GM12891 (cell line): ENCODE results near the gene NCF2.

Experiments used
- DNase-seq: peaks from one replicate; pipeline ENCODE4 v3.0.0; 2011; ENCODE audit warnings: low spot score; ENCODE audit not compliant: insufficient read length
- FAIRE-seq: peaks from 2 replicates; lab custom pipeline; 2011; peaks lifted over from hg19 to GRCh38; lab: Jason Lieb, UNC
- PAX5 ChIP-seq: IDR thresholded peaks from 2 replicates; pipeline ENCODE4 v1.6.1; 2011; ENCODE audit warnings: low read length, moderate library complexity, mild to moderate bottlenecking; ENCODE audit not compliant: insufficient read depth, severe bottlenecking
- POLR2A ChIP-seq: IDR thresholded peaks from 2 replicates; pipeline ENCODE4 v1.6.1; 2011; ENCODE audit warnings: low read depth, low read length, control low read depth
- POLR2AphosphoS5 ChIP-seq: IDR thresholded peaks from 2 replicates; pipeline ENCODE4 v1.6.1; 2011; ENCODE audit warnings: low read depth, low read length, control low read depth
- POU2F2 ChIP-seq: IDR thresholded peaks from 2 replicates; pipeline ENCODE4 v1.6.1; 2011; ENCODE audit warnings: low read depth, mild to moderate bottlenecking, control low read depth, low read length, moderate library complexity
- SPI1 ChIP-seq: IDR thresholded peaks from 2 replicates; pipeline ENCODE4 v1.6.1; 2011; ENCODE audit warnings: low read depth, low read length, control low read depth
- TAF1 ChIP-seq: IDR thresholded peaks from 2 replicates; pipeline ENCODE4 v1.6.1; 2011; ENCODE audit warnings: low read depth, low read length, control low read depth

Gene NCF2

DNA sequence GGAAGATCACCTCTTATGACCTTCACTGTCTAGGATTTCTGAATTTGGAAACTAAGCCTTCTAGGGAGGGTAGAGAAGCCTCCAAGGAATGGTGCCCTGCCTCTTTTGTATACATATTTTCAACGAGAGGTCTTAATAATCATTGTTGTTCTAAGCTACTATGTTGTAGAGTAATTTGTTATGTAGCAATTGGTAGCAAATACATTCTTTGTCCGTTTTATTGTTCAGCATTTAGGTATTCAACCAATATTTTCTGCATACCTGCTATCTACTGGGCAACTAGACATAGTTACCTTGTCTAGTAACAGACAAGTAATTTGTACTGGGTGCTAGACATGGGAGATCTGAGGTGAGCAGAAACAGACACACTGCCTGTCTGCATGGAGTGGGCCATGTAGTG is 20.8 kb upstream of the NCF2 start:
- FAIRE-seq: no peak
- TF ChIP-seq PAX5: no peak
- no peak for DNase-seq

DNA sequence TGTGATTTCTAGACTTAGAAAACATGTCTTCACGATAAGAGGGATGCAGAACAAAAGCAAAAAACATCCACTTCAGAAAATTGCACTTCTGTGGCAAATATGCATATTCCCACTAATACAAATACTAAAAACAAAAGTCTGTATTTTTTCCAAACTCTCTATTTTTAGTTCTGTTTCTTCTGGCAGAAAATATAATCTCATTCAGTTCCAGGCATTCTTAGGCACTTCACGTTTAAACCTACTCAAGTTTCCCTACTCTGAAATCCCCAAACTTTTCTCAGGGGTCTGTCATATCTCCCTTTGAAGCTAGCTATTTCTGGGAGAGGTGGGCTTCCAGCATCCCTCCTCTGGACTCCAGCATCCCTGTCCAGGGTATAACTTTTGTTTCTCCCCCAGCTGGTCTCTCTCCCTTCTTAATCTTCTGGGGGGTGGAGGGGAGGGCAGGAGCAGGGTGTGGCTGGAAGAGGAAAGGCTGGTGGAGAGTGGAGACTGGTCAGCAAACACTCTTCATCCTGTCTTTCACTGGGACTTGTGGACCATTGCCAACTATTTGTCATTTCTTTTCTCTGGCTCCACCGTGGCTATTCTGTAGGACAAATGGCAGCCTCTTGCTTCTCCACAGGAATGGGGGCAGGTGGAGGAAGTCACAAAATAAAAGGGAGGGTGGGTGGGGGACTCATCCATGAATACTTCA is 19.6 kb upstream of the NCF2 start:
- DNase-seq (no peak), FAIRE-seq (no peak)
- TF ChIP-seq TAF1: no peak
- no peak for TF ChIP-seq PAX5
- no peak for TF ChIP-seq POLR2AphosphoS5
- no peak for TF ChIP-seq SPI1
- TF ChIP-seq POLR2A: no peak
- TF ChIP-seq POU2F2: no peak

DNA sequence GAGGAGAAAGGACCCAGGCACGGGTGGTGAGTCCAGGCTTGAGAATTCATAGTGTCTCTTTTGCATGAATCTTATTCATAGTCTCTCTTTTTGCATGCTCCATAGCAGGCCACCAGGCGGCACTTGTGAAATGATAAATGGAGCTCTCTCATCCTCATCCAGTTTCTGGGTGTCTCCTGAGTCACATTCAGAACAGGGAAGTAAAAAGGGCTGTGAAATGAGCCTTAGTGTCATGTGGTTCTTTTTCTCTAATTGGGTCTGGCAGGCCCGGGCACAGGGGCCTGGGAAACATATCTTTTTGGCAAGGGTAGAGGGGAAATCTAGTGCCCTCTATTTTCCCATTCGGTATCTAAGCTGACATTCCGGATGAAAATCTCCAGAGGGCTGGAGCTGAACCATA is 19.1 kb upstream of the NCF2 start:
- TF ChIP-seq TAF1: no peak
- TF ChIP-seq SPI1: no peak
- no peak for TF ChIP-seq POU2F2
- TF ChIP-seq PAX5: no peak
- no peak for FAIRE-seq

DNA sequence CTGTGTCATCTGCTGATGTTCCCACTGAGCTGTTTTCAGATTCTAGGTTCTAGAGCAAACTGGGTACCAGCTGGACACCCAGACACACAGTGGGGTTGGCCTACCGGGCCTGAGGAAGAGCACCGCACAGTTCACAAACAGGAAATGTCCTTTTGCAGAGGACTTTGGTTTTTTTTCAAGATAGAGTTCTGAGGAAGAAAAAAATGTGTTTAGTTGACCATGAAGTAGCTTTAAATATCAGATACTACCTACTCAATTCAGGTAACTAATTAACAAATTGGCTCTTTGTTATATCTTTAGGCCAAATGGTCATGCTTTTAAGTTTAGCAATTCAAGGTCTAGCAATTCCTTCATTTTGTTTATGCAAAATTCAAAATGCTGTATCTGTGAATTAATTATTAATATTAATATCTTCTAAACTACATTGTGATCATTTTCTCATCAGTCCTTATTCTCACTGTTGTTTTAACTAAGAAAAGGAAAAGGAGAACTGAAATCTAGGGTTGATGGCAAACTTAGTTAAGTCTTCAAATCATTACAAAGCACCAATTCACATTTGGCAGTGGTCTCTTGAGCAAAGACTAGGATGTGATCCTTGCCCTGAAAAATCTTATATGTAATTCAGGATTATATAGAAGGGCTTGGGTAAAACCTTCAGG is 17.2 kb upstream of the NCF2 start:
- FAIRE-seq (no peak), DNase-seq (no peak)
- TF ChIP-seq POLR2A (no peak), SPI1 (peak; percentile 88), POLR2AphosphoS5 (no peak)

More for the DNA sequence above, 19.1 kb upstream of the NCF2 start:
- no peak for DNase-seq

DNA sequence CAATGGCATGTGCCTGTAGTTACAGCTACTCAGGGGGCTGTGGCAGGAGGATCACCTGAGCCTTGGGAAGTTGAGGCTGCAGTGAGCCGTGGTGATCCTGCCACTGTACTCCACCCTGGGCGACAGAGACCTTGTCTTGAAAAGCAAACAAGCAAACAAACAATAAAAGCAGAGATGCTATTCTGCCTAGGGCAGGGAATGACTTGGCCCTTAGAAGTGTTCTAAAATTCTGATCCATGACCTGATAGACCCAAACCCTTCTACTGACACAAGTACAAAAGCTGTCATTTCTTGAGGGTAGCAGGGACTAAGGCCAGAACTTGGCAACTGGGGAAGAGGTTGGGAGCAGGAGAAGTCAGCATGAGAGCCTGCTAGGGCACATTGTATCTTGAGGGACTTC is 15.6 kb upstream of the NCF2 start:
- TF ChIP-seq PAX5 (no peak), POLR2AphosphoS5 (no peak), POLR2A (no peak), TAF1 (no peak), SPI1 (no peak), POU2F2 (no peak)
- FAIRE-seq: no peak
- DNase-seq: no peak

DNA sequence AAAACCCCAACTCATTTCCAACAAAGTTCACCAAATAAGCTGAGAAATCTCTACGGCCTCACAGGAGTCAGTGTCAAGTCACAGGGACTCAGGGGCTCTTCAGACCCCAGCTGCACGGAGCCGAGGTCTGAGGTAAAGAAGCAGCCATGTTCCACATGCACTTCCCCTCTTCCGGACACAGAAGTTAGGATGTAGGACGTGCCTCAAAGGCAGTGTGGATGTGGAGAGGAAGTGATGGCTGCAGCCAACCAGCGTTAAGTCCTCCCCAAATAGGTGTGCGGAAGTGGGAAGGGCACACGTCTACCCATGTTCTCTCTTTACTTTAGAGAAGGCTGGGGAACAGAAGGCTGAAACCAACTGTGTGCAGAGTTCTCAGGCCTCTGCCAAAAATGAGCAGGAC is 14.6 kb upstream of the NCF2 start:
- no peak for FAIRE-seq
- no peak for DNase-seq
- TF ChIP-seq PAX5 (no peak), SPI1 (peak; percentile 58; the same call in 1 of the 2 replicates)

DNA sequence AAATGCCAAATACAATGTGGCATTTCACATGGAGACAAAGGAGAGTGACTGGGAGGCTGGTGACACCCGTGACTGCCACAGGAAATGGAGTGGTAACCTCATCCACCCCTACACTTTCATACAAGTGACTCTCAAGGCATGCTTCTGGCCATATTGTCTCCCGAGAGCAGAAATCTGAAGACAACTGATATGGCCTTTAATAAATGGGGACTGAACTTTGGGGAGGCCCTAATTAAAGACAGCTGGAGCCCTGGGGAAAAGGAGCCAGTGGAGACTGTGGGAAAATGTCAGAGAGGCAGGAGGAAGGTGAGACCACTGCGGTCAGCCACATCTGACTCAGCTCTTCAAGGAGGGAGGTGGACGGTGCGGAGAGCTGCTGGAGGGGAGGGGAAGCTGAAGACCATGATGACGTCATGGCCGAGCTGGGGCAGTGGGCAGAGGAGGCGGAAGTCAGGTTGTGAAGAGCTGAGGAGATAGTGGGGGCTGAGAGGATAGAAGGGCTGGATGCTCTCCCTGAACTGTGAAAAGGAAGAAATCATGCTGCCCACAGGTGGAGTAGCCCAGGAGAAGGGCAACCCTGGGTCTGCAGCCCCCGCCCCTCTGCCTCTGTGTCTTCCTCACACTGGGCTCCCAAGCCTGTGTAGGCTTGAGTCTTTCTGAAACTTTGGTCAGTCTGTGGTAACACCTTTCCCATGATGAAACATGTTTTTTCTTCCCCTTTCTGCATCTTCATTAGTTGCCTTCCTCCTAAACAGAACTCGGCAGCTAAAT is 14.0 kb upstream of the NCF2 start:
- DNase-seq: no peak
- TF ChIP-seq SPI1: 0 out of 2 replicates have a peak, but pooled peaks have one; percentile 6
- no peak for TF ChIP-seq POU2F2
- TF ChIP-seq POLR2AphosphoS5: no peak; the same call in 1 of the 2 replicates
- FAIRE-seq: peak; percentile 47

DNA sequence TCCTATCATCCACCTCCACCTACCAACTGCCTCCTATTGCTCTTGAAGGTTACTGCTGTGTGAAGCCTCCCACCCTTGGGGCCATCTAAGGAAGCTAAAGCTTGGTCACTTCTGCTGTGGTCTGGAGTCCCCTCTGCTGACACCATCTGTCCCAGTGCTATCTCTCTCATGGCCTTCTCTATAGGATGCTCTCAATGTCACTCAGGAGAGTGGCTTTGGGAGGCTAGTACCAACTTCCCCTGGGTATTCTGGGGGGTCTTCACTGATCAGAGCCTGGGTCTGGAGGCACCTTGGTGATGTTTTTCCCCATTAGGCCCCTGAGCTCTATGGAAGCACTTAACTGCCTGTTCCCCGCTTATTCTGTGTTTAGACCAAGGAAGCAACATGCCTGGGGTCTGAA is 12.3 kb upstream of the NCF2 start:
- DNase-seq: no peak
- TF ChIP-seq POLR2A (no peak), TAF1 (no peak), PAX5 (no peak)
- no peak for FAIRE-seq

DNA sequence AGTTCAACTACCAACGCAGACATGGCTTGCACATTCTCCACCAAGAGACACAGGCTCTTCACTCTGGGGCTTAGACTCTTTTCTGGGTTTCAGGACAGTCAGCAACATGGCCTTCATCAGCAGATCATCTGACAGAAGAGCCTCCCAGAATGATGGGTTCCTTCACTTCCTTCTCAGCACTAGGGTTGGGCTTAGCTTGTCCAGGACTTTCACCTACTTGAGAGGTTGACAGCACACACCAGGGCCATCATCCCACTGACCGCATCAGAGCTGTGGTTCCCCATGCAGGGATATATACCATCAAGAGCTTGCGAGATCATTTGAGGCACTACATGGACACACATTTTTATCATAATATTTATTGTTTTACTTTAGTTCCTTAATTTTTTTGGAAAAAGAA is 10.4 kb upstream of the NCF2 start:
- FAIRE-seq: no peak
- TF ChIP-seq POLR2A (no peak), POLR2AphosphoS5 (no peak), SPI1 (no peak), POU2F2 (no peak), PAX5 (no peak), TAF1 (no peak)

DNA sequence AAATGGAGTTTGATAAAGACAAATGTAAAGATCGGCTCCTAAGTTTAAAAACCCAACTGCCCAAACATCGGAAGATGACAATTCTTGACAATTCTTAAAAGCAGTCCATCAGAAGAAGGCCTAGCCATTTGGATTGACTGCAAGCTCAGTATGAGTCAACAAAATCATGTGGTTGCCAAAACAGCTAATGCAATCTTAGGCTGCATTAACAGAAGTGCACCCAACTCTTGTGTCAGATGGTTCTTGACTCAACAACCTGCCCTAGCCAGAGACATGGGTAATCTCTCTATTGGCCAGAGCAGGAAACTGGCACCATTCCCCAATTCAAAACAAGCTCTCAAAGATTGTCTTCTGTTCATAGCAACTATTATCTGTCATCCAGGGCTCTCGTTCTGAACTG is 9.9 kb upstream of the NCF2 start:
- peak; percentile 18; the same call in 1 of the 2 replicates for TF ChIP-seq SPI1
- TF ChIP-seq POU2F2: no peak
- DNase-seq (no peak), FAIRE-seq (no peak)

More for the DNA sequence above, 10.4 kb upstream of the NCF2 start:
- no peak for DNase-seq
